ENCODE data around the gene FAM219A.
A peak's percentile ranks its signal among the peaks of the same experiment; 100 is the strongest.
"Not testable (repeated sequence)": the region's sequence is repeated elsewhere in the genome, so short reads cannot be mapped to it uniquely, and the experiment has no call there.

Gene FAM219A

GRCh38 chr9:34446468-34446891 is 11.9 kb downstream of the FAM219A start:
- Histone ChIP-seq H3K36me3 (peaks cover 0 to 7% (median 0%) of the 10 kb centered on the region in 11 experiments; a peak in 2 of 22 replicates), H3K9ac (no peak overlapping the region), H3K4me1 (peaks cover 33 to 44% (median 38%) of the 10 kb centered on the region in 10 experiments), H3K9me3 (replicated peaks in 1 of 11) (no peaks in the 10 kb centered on the region), H3K27me3 (no peaks in the 10 kb centered on the region), H4K20me1 (peaks cover 43 to 99% (median 94%) of the 10 kb centered on the region in 11 experiments), H3K4me3 (no peak overlapping the region), H3K4me2 (no peak overlapping the region), H3K27ac (no peak overlapping the region)
- no peak for TF ChIP-seq Cebpa-rat (IDR thresholded peaks at IDR 0.05)

GRCh38 chr9:34443976-34444375 is 14.4 kb downstream of the FAM219A start:
- no peak overlapping the region for H3K9ac ChIP-seq
- H4K20me1 ChIP-seq: peaks cover 48 to 99% (median 93%) of the 10 kb centered on the region in 11 experiments

GRCh38 chr9:34443533-34443932 is 14.8 kb downstream of the FAM219A start:
- H3K27ac ChIP-seq: no peak overlapping the region
- peaks cover 48 to 98% (median 88%) of the 10 kb centered on the region in 11 experiments for H4K20me1 ChIP-seq
- H3K27me3 ChIP-seq: no peaks in the 10 kb centered on the region
- TF ChIP-seq Cebpa-rat (IDR thresholded peaks at IDR 0.05): no peak
- H3K9ac ChIP-seq: no peak overlapping the region
- peaks cover 33 to 55% (median 49%) of the 10 kb centered on the region in 10 experiments for H3K4me1 ChIP-seq
- peak overlapping the region; percentile 21 to 79 (median 63) for H3K4me2 ChIP-seq
- H3K4me3 ChIP-seq: no peak overlapping the region
- H3K9me3 ChIP-seq (replicated peaks in 1 of 11): no peaks in the 10 kb centered on the region
- H3K36me3 ChIP-seq: peaks cover 0 to 17% (median 7%) of the 10 kb centered on the region in 11 experiments; a peak in 11 of 22 replicates

More at GRCh38 chr9:34443976-34444375, 14.4 kb downstream of the FAM219A start:
- TF ChIP-seq Cebpa-rat (IDR thresholded peaks at IDR 0.05): no peak
- peak overlapping the region; percentile 21 to 79 (median 63) for H3K4me2 ChIP-seq
- no peaks in the 10 kb centered on the region for H3K9me3 ChIP-seq (replicated peaks in 1 of 11)
- peaks cover 0 to 13% (median 6%) of the 10 kb centered on the region in 11 experiments; a peak in 6 of 22 replicates for H3K36me3 ChIP-seq
- peaks cover 33 to 55% (median 49%) of the 10 kb centered on the region in 10 experiments for H3K4me1 ChIP-seq
- H3K27ac ChIP-seq: no peak overlapping the region
- H3K4me3 ChIP-seq: no peak overlapping the region
- no peaks in the 10 kb centered on the region for H3K27me3 ChIP-seq

- Histone ChIP-seq H3K4me3 (no peak overlapping the region), H3K4me2 (peak overlapping the region in 8 of 11 experiments; percentile 43 to 79 (median 63); a peak in 11 of 22 replicates), H3K4me1 (peaks cover 33 to 55% (median 49%) of the 10 kb centered on the region in 10 experiments), H3K27ac (no peak overlapping the region), H3K36me3 (peaks cover 0 to 25% (median 7%) of the 10 kb centered on the region in 11 experiments; a peak in 12 of 22 replicates), H3K27me3 (no peaks in the 10 kb centered on the region), H4K20me1 (peaks cover 47 to 98% (median 86%) of the 10 kb centered on the region in 11 experiments), H3K9ac (no peak overlapping the region), H3K9me3 (replicated peaks in 1 of 11) (no peaks in the 10 kb centered on the region)
- no peak for TF ChIP-seq Cebpa-rat (IDR thresholded peaks at IDR 0.05)
Observed at GRCh38 chr9:34442770-34443169, 15.6 kb downstream of the FAM219A start.

GRCh38 chr9:34440017-34440416 is 18.4 kb downstream of the FAM219A start:
- H4K20me1 ChIP-seq: peaks cover 34 to 98% (median 81%) of the 10 kb centered on the region in 11 experiments
- H3K4me1 ChIP-seq: peaks cover 33 to 53% (median 48%) of the 10 kb centered on the region in 10 experiments
- H3K4me3 ChIP-seq: no peak overlapping the region
- H3K4me2 ChIP-seq: peak overlapping the region in 7 of 11 experiments; percentile 5 to 91 (median 83); a peak in 7 of 22 replicates
- H3K27me3 ChIP-seq: no peaks in the 10 kb centered on the region
- no peak overlapping the region for H3K9ac ChIP-seq
- peaks cover 0 to 27% (median 7%) of the 10 kb centered on the region in 11 experiments; a peak in 13 of 22 replicates for H3K36me3 ChIP-seq
- no peak overlapping the region for H3K27ac ChIP-seq
- no peak for TF ChIP-seq Cebpa-rat (IDR thresholded peaks at IDR 0.05)
- H3K9me3 ChIP-seq (replicated peaks in 1 of 11): no peaks in the 10 kb centered on the region

GRCh38 chr9:34438465-34438864 is 19.9 kb downstream of the FAM219A start:
- H3K4me2 ChIP-seq; H3K9ac ChIP-seq; H3K4me3 ChIP-seq; H3K9me3 ChIP-seq (replicated peaks in 1 of 11); H3K27me3 ChIP-seq; H3K27ac ChIP-seq: not testable (repeated sequence)
- peaks cover 0 to 27% (median 6%) of the 10 kb centered on the region in 11 experiments; a peak in 13 of 22 replicates for H3K36me3 ChIP-seq
- peaks cover 30 to 98% (median 81%) of the 10 kb centered on the region in 11 experiments; a peak in 20 of 22 replicates for H4K20me1 ChIP-seq
- peaks cover 20 to 38% (median 35%) of the 10 kb centered on the region in 10 experiments for H3K4me1 ChIP-seq

GRCh38 chr9:34437926-34438307 is 20.5 kb downstream of the FAM219A start:
- Histone ChIP-seq H3K36me3 (peaks cover 0 to 27% (median 6%) of the 10 kb centered on the region in 11 experiments; a peak in 13 of 22 replicates), H3K4me1 (peaks cover 15 to 32% (median 29%) of the 10 kb centered on the region in 10 experiments), H4K20me1 (peaks cover 34 to 98% (median 81%) of the 10 kb centered on the region in 11 experiments; a peak in 20 of 22 replicates)
- H3K27me3 ChIP-seq; H3K4me3 ChIP-seq; H3K27ac ChIP-seq; H3K4me2 ChIP-seq; H3K9ac ChIP-seq; H3K9me3 ChIP-seq (replicated peaks in 1 of 11): not testable (repeated sequence)

GRCh38 chr9:34437006-34437925 is 21.1 kb downstream of the FAM219A start:
- peaks cover 35 to 100% (median 88%) of the 10 kb centered on the region in 11 experiments; a peak in 21 of 22 replicates for H4K20me1 ChIP-seq
- no peak for TF ChIP-seq Cebpa-rat (IDR thresholded peaks at IDR 0.05)

GRCh38 chr9:34431667-34432066 is 26.7 kb downstream of the FAM219A start:
- Histone ChIP-seq H3K4me1 (0 out of 20 replicates have a peak, but pooled peaks cover 0 to 4% (median 0%) of the 10 kb centered on the region in 10 experiments), H3K36me3 (peaks cover 0 to 32% (median 15%) of the 10 kb centered on the region in 11 experiments; a peak in 9 of 22 replicates), H3K4me3 (no peak overlapping the region), H3K27me3 (no peaks in the 10 kb centered on the region), H3K27ac (no peak overlapping the region), H3K4me2 (no peak overlapping the region), H3K9ac (no peak overlapping the region), H3K9me3 (replicated peaks in 1 of 11) (no peaks in the 10 kb centered on the region), H4K20me1 (peaks cover 59 to 100% (median 95%) of the 10 kb centered on the region in 11 experiments; a peak in 21 of 22 replicates)
- TF ChIP-seq Cebpa-rat (IDR thresholded peaks at IDR 0.05): no peak

More at GRCh38 chr9:34437006-34437925, 21.1 kb downstream of the FAM219A start:
- H3K27ac ChIP-seq: no peak overlapping the region
- no peak overlapping the region for H3K4me2 ChIP-seq
- H3K9ac ChIP-seq: no peak overlapping the region
- H3K36me3 ChIP-seq: peaks cover 0 to 27% (median 6%) of the 10 kb centered on the region in 11 experiments; a peak in 13 of 22 replicates
- no peaks in the 10 kb centered on the region for H3K27me3 ChIP-seq
- no peaks in the 10 kb centered on the region for H3K9me3 ChIP-seq (replicated peaks in 1 of 11)
- H3K4me1 ChIP-seq: peaks cover 15 to 27% (median 25%) of the 10 kb centered on the region in 10 experiments
- no peak overlapping the region for H3K4me3 ChIP-seq

All from BLaER1 treated with 17β-estradiol and CSF1 and Interleukin-3, amounts not matched to agents 10 nM and 100 nM (cell line).